Myometrial cell (primary cell): ENCODE results near the gene ERO1B. TPM values are rescaled to one million over a fixed set of nuclear protein-coding genes. Genes with fewer than 3 reads are reported as not detected.

Experiments used
- total RNA-seq: library from RNA; depleted of rRNA; stranded (reverse); fragments of >200 nt; gene quantifications from 2 replicates; pipeline ENCODE4 v1.2.3, GENCODE V29; 2015

ERO1B gene
- total RNA-seq, result 0.29 and 1.2 TPM in 2 replicates

DNA sequence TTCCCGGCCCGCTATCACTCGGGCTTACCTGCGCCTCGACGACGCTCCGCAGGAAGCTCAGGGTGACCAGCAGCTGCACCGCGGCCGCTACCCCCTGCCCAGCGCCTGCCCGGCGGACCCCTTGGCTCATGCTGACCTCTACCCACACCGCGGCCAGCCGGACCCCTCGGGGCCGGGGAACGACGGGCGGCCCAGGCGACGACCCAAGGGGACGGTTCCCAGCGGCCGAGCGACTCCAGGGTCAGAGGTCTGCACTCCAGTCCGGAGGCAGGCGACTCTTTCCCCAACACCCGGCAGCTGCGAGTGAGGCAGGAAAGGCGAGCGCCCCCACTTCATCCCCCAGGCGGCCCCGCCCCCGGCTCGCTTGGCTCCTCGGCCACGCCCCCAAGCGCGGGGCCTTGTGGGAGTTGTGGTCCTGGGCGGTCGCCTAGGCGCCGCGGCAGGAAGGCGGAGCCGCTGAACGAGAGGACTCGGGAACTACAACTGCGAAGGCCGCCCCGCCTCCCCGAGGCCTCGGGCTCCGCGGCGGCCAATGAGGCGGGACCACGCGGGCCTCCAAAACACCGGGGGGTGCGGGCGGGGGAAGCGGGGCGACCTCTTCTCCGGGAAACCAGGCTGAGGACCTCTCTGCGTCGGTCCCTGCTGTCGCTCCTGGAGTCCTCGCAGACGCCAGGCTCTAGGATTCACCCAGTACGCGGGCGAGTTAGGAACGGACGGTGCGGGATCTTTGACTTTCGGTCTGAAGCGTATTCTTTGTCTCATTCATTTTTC, at the start of gene ERO1B:
ERO1B (minus strand) TSS at position 305 of the 771 bp plus-strand sequence; CDS start at position 130, 175 bp downstream.

Other genes with a start within 250 kb of the ERO1B start
- gene NID1, start 216.9 kb downstream of the ERO1B start, total RNA-seq, result 260 and 295 TPM in 2 replicates
- 11.9 and 16.1 TPM in 2 replicates for gene GPR137B, start 139.4 kb downstream of the ERO1B start, total RNA-seq
- gene EDARADD, start 112.3 kb upstream of the ERO1B start, total RNA-seq, result 1.7 and 2.3 TPM in 2 replicates
- 43.8 and 91.4 TPM in 2 replicates for gene LGALS8, start 242.0 kb upstream of the ERO1B start, total RNA-seq